Activated T-cell treated with anti-CD3 and anti-CD28 coated beads, Interleukin-2, amount 50 U/mL, for 24 hours (primary cell): Measurements from ENCODE around the gene MYOZ1.
A peak's percentile ranks its signal among the peaks of the same experiment; 100 is the strongest.
"Not testable (repeated sequence)": the region's sequence is repeated elsewhere in the genome, so short reads cannot be mapped to it uniquely, and the experiment has no call there.

ENCODE experiments used
- DNase-seq: peaks from one replicate; pipeline ENCODE4 v3.0.0-alpha.2; 2020
- H3K27ac Mint-ChIP-seq: 2 replicates; pipeline ENCODE4 v1.8.0; 2020; ENCODE audit warnings: mild to moderate bottlenecking, mixed read lengths
- H3K27me3 Mint-ChIP-seq: 2 replicates; pipeline ENCODE4 v1.8.0; 2020; ENCODE audit warnings: mixed read lengths
- H3K36me3 Mint-ChIP-seq: 2 replicates; pipeline ENCODE4 v1.8.0; 2020; ENCODE audit warnings: low read depth, mixed read lengths
- H3K4me1 Mint-ChIP-seq: 2 replicates; pipeline ENCODE4 v1.8.0; 2020; ENCODE audit warnings: low read depth, mixed read lengths
- H3K4me3 Mint-ChIP-seq: 2 replicates; pipeline ENCODE4 v1.8.0; 2020; ENCODE audit warnings: mild to moderate bottlenecking, moderate library complexity, mixed read lengths
- H3K9me3 Mint-ChIP-seq: 2 replicates; pipeline ENCODE4 v1.8.0; 2020; ENCODE audit warnings: mixed read lengths

The MYOZ1 gene

GRCh38 chr10:73634421-73634820, 6.9 kb downstream of the MYOZ1 start:
- H3K36me3 Mint-ChIP-seq: no peaks in the 10 kb centered on the region
- DNase-seq: no peak
- H3K9me3 Mint-ChIP-seq: no peaks in the 10 kb centered on the region
- H3K27ac Mint-ChIP-seq: no peak overlapping the region
- H3K4me1 Mint-ChIP-seq: no peaks in the 10 kb centered on the region
- H3K27me3 Mint-ChIP-seq: no peaks in the 10 kb centered on the region
- no peak overlapping the region for H3K4me3 Mint-ChIP-seq

- Mint-ChIP-seq H3K36me3 (peaks cover 18% of the 10 kb centered on the region), H3K27me3 (no peaks in the 10 kb centered on the region), H3K9me3 (no peaks in the 10 kb centered on the region)
Observed at GRCh38 chr10:73629165-73629564, 12.1 kb downstream of the MYOZ1 start.

GRCh38 chr10:73628405-73628804, 12.9 kb downstream of the MYOZ1 start:
- Mint-ChIP-seq H3K9me3 (no peaks in the 10 kb centered on the region), H3K4me1 (peaks cover 27% of the 10 kb centered on the region)

More at GRCh38 chr10:73629165-73629564, 12.1 kb downstream of the MYOZ1 start:
- peaks cover 27% of the 10 kb centered on the region for H3K4me1 Mint-ChIP-seq
- no peak overlapping the region for H3K4me3 Mint-ChIP-seq
- no peak for DNase-seq
- H3K27ac Mint-ChIP-seq: no peak overlapping the region

GRCh38 chr10:73627300-73627699, 14.0 kb downstream of the MYOZ1 start:
- H3K4me3 Mint-ChIP-seq: peak overlapping the region; percentile 96
- no peaks in the 10 kb centered on the region for H3K9me3 Mint-ChIP-seq
- peak overlapping the region; percentile 99 for H3K27ac Mint-ChIP-seq
- peaks cover 27% of the 10 kb centered on the region for H3K4me1 Mint-ChIP-seq
- no peaks in the 10 kb centered on the region for H3K27me3 Mint-ChIP-seq
- DNase-seq: no peak
- H3K36me3 Mint-ChIP-seq: peaks cover 18% of the 10 kb centered on the region

More at GRCh38 chr10:73628405-73628804, 12.9 kb downstream of the MYOZ1 start:
- Mint-ChIP-seq H3K27ac (no peak overlapping the region), H3K36me3 (peaks cover 18% of the 10 kb centered on the region), H3K27me3 (no peaks in the 10 kb centered on the region), H3K4me3 (no peak overlapping the region)
- no peak for DNase-seq

- Mint-ChIP-seq H3K27me3 (no peaks in the 10 kb centered on the region), H3K27ac (peak overlapping the region; percentile 99), H3K4me1 (peaks cover 27% of the 10 kb centered on the region), H3K9me3 (no peaks in the 10 kb centered on the region), H3K4me3 (peak overlapping the region; percentile 96), H3K36me3 (peaks cover 18% of the 10 kb centered on the region)
- peak; percentile 90 for DNase-seq
Observed at GRCh38 chr10:73625884-73626752, 15.2 kb downstream of the MYOZ1 start.

- peak overlapping the region; percentile 99 for H3K27ac Mint-ChIP-seq
- peaks cover 18% of the 10 kb centered on the region for H3K36me3 Mint-ChIP-seq
- H3K9me3 Mint-ChIP-seq: no peaks in the 10 kb centered on the region
Observed at GRCh38 chr10:73625004-73625883, 16.0 kb downstream of the MYOZ1 start.

GRCh38 chr10:73623056-73623455, 18.2 kb downstream of the MYOZ1 start:
- peaks cover 27% of the 10 kb centered on the region for H3K4me1 Mint-ChIP-seq
- no peaks in the 10 kb centered on the region for H3K27me3 Mint-ChIP-seq
- H3K9me3 Mint-ChIP-seq: no peaks in the 10 kb centered on the region
- peaks cover 18% of the 10 kb centered on the region for H3K36me3 Mint-ChIP-seq
- H3K4me3 Mint-ChIP-seq: no peak overlapping the region
- no peak for DNase-seq
- H3K27ac Mint-ChIP-seq: no peak overlapping the region

More at GRCh38 chr10:73625004-73625883, 16.0 kb downstream of the MYOZ1 start:
- H3K27me3 Mint-ChIP-seq: no peaks in the 10 kb centered on the region
- H3K4me3 Mint-ChIP-seq: peak overlapping the region; percentile 96
- peaks cover 27% of the 10 kb centered on the region for H3K4me1 Mint-ChIP-seq
- no peak for DNase-seq

GRCh38 chr10:73620974-73621373, 20.3 kb downstream of the MYOZ1 start:
- H3K27me3 Mint-ChIP-seq, H3K4me3 Mint-ChIP-seq, H3K9me3 Mint-ChIP-seq, H3K36me3 Mint-ChIP-seq, H3K27ac Mint-ChIP-seq, DNase-seq: not testable (repeated sequence)
- peaks cover 12% of the 10 kb centered on the region for H3K4me1 Mint-ChIP-seq

GRCh38 chr10:73617143-73617542, 24.1 kb downstream of the MYOZ1 start:
- not testable (repeated sequence) for H3K4me1 Mint-ChIP-seq, H3K9me3 Mint-ChIP-seq, H3K4me3 Mint-ChIP-seq, H3K27me3 Mint-ChIP-seq, DNase-seq, H3K27ac Mint-ChIP-seq, H3K36me3 Mint-ChIP-seq

- Mint-ChIP-seq H3K36me3 (no peaks in the 10 kb centered on the region), H3K4me3 (no peak overlapping the region), H3K27ac (no peak overlapping the region), H3K27me3 (no peaks in the 10 kb centered on the region), H3K9me3 (no peaks in the 10 kb centered on the region), H3K4me1 (no peaks in the 10 kb centered on the region)
- no peak for DNase-seq
Observed at GRCh38 chr10:73614720-73615119, 26.6 kb downstream of the MYOZ1 start.

- Mint-ChIP-seq H3K4me1 (no peaks in the 10 kb centered on the region), H3K9me3 (no peaks in the 10 kb centered on the region), H3K27me3 (no peaks in the 10 kb centered on the region), H3K27ac (no peak overlapping the region), H3K36me3 (peaks cover 2% of the 10 kb centered on the region), H3K4me3 (no peak overlapping the region)
- DNase-seq: no peak
Observed at GRCh38 chr10:73609116-73609515, 32.2 kb downstream of the MYOZ1 start.

GRCh38 chr10:73601486-73601921, 39.8 kb downstream of the MYOZ1 start:
- Mint-ChIP-seq H3K9me3 (no peaks in the 10 kb centered on the region), H3K27ac (no peak overlapping the region), H3K27me3 (no peaks in the 10 kb centered on the region), H3K4me1 (no peaks in the 10 kb centered on the region), H3K4me3 (no peak overlapping the region), H3K36me3 (peaks cover 2% of the 10 kb centered on the region)
- DNase-seq: no peak

- H3K4me3 Mint-ChIP-seq: no peak overlapping the region
- no peak for DNase-seq
- H3K27me3 Mint-ChIP-seq: no peaks in the 10 kb centered on the region
- peaks cover 6% of the 10 kb centered on the region for H3K4me1 Mint-ChIP-seq
- no peak overlapping the region for H3K27ac Mint-ChIP-seq
- H3K9me3 Mint-ChIP-seq: no peaks in the 10 kb centered on the region
- H3K36me3 Mint-ChIP-seq: no peaks in the 10 kb centered on the region
Observed at GRCh38 chr10:73597346-73597745, 43.9 kb downstream of the MYOZ1 start.

- H3K9me3 Mint-ChIP-seq: no peaks in the 10 kb centered on the region
- H3K27ac Mint-ChIP-seq: no peak overlapping the region
Observed at GRCh38 chr10:73593812-73594211, 47.5 kb downstream of the MYOZ1 start.

More at GRCh38 chr10:73593812-73594211, 47.5 kb downstream of the MYOZ1 start:
- Mint-ChIP-seq H3K27me3 (no peaks in the 10 kb centered on the region), H3K4me3 (no peak overlapping the region), H3K4me1 (peaks cover 24% of the 10 kb centered on the region), H3K36me3 (no peaks in the 10 kb centered on the region)
- no peak for DNase-seq
